HG03139 (cell line): ENCODE results near the gene WDR75.

Experiments used
- ATAC-seq: cut with Tn5 transposase; IDR thresholded peaks from one replicate; pipeline ENCODE4 v1.9.1; 2021; ENCODE audit not compliant: unreplicated experiment

Gene WDR75

GRCh38 chr2:189498205-189498604 is 56.9 kb downstream of the WDR75 start:
- ATAC-seq = no peak

GRCh38 chr2:189499137-189499536 is 57.9 kb downstream of the WDR75 start:
- ATAC-seq = no peak

DNA sequence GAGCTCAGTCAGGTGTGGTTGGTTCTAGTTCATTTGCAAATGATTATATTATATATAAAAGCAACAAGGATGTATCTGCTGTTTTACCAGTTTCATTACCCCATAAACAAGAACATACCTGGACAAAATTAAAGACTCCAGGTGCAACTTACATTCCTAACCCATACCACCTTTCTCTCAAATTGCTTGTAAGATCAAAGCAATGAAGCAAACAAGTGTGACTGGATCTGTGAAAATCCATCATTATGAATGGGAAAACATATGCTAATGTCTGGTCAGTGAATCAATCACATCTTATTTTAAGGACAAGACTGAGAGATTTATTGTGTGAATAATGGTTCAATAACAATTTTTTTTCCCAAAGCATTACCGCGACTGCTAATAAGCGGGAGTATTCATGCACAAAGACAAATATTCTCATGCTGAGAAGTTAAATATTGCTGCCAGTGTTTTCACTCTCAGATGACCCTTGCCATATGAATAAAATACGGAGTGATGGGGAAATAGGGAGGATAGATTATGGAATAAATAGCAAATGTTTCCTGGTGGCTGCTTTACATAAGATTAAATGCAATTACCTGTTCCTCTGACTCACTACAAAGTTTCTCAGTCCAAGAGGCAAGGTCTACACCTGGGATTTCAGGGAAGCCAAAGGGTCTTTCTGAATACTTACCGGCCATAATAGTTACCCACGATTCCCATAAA is 59.3 kb downstream of the WDR75 start:
- ATAC-seq = no peak

DNA sequence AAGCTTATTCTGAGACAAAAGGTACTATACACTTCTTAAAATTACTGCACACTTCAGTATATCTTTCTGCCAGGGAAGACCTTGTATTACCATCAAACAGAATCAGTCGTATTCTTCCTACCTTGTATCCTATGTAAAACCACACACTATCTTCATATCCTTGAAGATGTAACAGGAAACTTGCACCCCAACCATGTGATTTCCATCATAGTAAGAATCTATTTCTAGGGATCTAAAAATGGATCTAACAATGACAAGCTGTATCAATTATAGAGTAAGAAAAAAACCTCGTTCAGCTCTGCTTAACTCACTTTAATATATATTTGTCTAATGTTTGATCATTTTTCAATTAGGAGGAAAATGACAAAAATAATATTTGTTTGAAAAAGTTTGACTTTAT is 60.2 kb downstream of the WDR75 start:
- ATAC-seq = no peak

GRCh38 chr2:189502714-189503113 is 61.4 kb downstream of the WDR75 start:
- no peak for ATAC-seq

DNA sequence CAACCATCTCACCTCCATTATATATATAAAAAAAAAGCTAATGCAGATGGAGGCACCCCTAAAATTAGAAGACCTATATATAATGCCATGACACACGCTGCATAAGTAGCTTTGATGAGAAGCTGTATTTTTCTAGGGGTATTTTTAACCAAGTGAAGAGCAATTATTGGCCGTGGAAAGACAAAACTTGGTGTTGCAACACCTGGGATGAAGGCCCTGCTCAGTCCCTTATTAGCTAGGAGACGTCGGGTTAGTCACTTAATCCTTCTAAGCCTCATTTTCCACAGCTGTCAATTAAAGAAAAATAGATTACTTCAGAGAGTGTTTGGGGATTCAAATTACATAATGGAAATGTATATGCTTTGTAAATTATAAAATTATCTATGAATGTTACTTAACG is 63.0 kb downstream of the WDR75 start:
- ATAC-seq = no peak

DNA sequence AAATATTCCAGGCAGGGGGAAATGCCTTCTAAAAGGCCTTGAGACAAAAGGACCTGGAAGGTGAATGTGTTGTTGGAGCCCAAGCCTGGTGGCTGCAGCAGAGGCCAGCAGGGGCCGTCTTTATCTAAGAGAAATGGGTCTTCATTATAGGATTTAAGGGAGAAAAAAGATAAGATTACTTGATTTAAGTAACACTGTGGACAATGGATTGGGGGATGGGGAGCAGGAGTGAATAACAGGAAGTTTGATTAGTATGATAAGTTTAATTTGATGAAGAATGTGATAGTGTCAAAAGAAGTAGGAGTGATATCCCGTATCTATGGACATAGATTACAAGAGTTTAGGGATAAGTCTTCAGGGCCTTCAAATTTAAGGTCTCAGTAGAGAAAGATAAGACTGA is 64.2 kb downstream of the WDR75 start:
- ATAC-seq = no peak

DNA sequence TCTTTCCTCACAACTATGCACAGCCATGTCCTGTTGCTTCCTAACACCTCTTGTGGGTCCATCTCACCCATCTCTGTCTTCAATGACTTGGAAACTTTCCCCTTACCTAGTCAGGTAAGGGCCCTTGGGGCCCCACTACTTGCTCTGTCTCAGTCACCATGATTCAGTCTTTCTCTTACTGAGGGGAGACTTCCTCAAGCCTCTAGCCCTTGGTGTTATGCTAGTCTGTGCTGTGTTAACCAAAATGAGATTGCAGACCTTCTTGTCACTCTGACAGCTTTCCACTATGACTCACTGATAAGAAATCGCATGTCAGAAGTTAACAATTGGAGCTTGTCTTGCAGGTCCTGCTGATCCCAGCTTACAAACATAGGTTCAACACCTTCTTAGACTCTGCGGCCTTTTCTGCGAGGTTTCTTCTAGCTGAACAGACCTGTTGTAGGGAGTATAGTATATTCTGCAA is 65.3 kb downstream of the WDR75 start:
- no peak for ATAC-seq

GRCh38 chr2:189511210-189511959 is 70.1 kb downstream of the WDR75 start:
- no peak for ATAC-seq

GRCh38 chr2:189511960-189512319 is 70.7 kb downstream of the WDR75 start:
- ATAC-seq = no peak

GRCh38 chr2:189512879-189513278 is 71.6 kb downstream of the WDR75 start:
- no peak for ATAC-seq

- ATAC-seq = no peak
These were observed 72.8 kb downstream of the WDR75 start for GRCh38 chr2:189514104-189514503.

GRCh38 chr2:189515264-189515663 is 74.0 kb downstream of the WDR75 start:
- no peak for ATAC-seq

DNA sequence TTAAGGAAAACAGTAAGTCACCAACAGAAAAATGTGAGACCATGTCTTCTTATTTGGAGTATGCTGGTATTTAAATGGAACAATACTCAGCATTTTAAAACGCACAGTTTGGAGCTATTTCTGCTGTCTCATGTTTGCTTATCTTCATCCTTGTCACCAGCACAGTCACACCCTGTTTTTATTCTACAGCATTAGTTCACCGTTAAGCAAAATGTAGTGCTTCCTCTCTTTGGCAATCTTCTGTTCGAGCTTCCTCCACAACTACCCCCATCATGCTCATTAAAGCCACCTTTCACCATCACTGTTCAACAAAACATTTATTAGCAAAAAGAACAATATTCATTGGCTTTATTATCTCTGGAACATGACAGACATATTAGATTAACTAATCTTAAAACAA is 75.3 kb downstream of the WDR75 start:
- no peak for ATAC-seq

DNA sequence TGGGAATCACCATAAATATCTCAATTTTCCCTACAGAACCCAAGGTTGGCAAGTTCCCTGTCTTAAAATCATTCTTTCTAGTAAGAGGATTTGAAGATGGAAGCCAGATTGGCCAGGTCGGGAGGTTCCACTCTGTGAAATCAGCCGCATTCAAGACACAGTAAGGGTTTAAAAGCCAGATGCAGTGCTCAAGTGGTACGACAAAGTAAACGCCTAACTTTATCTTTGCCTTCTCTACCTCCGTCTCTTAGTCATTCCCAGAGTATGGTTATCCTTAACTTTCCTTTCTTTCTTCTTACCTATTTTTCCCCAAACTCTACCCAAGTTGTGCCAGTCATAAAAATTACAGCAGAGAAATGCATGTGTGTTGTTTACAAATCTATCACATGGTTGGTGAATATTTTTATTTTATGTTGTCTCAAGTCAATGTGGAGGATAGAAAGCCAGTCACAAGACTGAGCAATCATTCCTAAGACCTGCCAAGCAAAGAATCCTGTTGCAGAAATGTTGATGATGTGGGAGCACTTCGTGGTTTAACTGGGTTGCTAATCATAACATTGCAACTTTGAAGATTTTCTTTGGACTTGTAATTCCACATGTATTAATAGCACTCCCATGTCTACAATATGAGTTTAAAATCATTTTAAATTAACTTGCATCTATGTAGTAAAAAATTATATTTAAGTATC is 76.7 kb downstream of the WDR75 start:
- no peak for ATAC-seq

GRCh38 chr2:189519631-189520387 is 78.5 kb downstream of the WDR75 start:
- no peak for ATAC-seq

DNA sequence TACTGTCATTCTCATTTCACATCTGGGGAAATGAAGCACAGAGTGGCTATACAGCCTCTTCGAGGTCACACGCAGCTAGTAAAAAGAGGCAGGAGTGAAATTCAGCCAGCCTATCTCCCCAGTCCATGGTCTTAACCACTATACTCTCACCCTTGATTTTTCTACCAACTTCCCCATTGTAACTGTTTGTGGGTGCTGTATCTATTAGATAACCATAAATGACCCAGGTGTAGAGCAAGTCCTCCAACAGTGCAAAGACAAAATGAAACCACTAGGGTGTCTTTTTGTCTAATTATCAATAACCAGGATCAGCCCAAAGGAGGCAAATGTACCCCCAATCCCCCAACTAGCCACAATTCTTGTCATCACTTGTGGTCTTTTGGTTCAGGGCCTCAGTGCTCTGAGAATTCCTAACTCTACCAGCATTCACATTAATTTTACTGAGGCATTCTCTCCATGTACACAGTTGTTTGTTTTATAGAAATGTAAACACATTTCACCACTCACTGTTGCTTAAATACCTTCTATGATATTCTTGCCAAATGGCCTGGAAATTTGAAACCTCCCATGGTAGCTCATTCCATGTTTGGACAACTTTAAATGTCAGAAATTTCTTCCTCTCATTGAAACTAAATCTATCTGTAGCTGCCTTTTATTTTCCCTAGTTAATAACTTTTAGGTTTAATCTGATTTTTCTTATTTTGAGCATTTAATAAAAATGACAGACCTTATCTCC is 80.6 kb downstream of the WDR75 start:
- no peak for ATAC-seq

DNA sequence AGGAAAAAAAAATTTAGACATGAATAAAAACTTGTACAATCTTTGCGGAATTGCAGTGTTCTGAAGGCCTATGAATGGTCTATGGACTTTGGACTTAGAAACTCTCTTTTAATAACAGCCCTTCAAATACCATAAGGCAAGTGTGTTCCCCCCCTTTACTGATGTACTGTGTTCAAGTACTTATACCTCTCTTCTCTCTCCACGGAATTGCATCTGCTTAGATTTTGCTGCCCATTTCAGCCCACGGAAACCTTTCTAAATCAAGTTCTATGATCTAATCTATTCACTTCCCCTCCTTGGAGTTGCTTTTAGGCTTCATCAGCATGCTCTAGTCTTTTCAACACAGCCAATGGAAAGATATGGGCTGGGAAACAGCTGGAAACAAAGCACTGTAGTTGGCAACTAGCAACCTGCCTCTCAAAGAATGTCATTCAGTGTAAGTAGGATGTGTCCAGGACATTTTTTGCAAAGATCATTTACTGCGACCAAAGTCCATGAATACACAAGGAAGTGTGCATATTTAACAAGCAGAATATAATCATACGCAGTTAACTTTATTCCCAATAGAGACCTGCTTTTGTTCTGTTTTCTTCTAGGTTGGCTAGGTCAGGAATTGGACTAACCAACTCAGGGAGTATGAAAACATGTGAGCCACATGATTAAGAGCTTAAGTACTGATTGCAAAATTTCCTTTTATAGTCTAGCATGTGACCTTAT is 81.3 kb downstream of the WDR75 start:
- no peak for ATAC-seq

DNA sequence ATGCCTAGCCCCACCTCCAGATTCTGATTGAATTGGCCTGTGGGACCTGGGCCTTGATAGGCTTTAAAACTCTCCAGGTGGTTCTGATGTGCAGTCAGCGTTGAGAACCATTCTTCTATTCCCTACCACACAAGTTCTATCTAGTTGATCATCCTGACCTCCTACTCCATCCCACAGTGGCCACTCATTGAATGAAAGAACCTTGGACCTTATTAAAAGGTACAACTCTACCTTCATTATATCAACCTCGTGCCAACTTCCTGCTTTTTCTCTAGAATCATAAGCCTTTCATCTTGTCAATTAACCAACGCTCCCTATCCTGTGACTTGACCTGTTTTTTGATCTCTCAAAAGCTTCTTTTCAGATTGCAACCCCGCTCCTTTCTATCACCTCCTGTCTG is 83.5 kb downstream of the WDR75 start:
- no peak for ATAC-seq
